ENCODE data around the gene CBFA2T2.

Gene CBFA2T2

GRCh38 chr20:33671573-33672288 is 181.8 kb downstream of the CBFA2T2 start:
- ChIA-PET CTCF (interaction anchor here (0.9 to 2.7 kb wide), 2 partner anchors 9 to 13 kb away, joined by 3 to 9 read pairs; no protein-coding TSS in a partner anchor), POLR2A (no interaction called here)
- TF ChIP-seq CTCF (IDR thresholded peaks at IDR 0.05; ENCODE audit: control extremely low read depth, extremely low read depth, low read depth, missing control alignments): no peak
- DNase-seq (ENCODE audit: extremely low spot score): no peak

GRCh38 chr20:33672426-33673113 is 182.7 kb downstream of the CBFA2T2 start:
- DNase-seq (ENCODE audit: extremely low spot score): no peak
- ChIA-PET POLR2A (no interaction called here), CTCF (interaction anchor here (2.7 kb wide), 1 partner anchor 9 kb away, joined by 9 read pairs; no protein-coding TSS in a partner anchor)
- TF ChIP-seq CTCF (IDR thresholded peaks at IDR 0.05; ENCODE audit: control extremely low read depth, extremely low read depth, low read depth, missing control alignments): no peak

DNA sequence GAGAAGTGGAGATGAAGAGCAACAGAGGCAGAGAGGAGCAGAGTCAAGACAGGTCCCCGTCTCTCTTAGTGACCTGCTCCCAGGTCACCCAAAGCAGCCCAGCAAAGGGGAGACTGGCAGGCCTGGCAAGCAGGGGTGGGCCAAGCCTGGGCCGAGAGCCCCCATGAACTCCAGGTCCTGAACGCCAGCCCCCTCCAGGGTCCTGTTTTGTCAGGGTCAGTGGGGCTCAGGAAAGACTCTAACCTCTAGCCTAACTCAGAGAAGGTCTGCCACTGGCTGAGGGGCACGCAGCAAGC is 183.2 kb downstream of the CBFA2T2 start:
- ChIA-PET CTCF (no interaction called here), POLR2A (interaction anchor here (0.6 kb wide), 1 partner anchor 352 kb away, joined by 4 read pairs; no protein-coding TSS in a partner anchor)
- no peak for DNase-seq (ENCODE audit: extremely low spot score)
- no peak for TF ChIP-seq CTCF (IDR thresholded peaks at IDR 0.05; ENCODE audit: control extremely low read depth, extremely low read depth, low read depth, missing control alignments)

GRCh38 chr20:33673410-33674293 is 183.8 kb downstream of the CBFA2T2 start:
- no peak for TF ChIP-seq CTCF (IDR thresholded peaks at IDR 0.05; ENCODE audit: control extremely low read depth, extremely low read depth, low read depth, missing control alignments)
- ChIA-PET CTCF (no interaction called here), POLR2A (interaction anchor here (0.6 to 1.0 kb wide), 2 partner anchors 9 to 352 kb away, joined by 4 to 6 read pairs; no protein-coding TSS in a partner anchor)
- no peak for DNase-seq (ENCODE audit: extremely low spot score)

GRCh38 chr20:33674294-33675135 is 184.6 kb downstream of the CBFA2T2 start, which contains the start of gene NECAB3:
TSS of gene NECAB3 (minus strand) at chr20:33674428. CDS start at chr20:33674352, 76 bp downstream.
- ChIA-PET CTCF (interaction anchor here (1.3 kb wide), 1 partner anchor 11 kb away, joined by 3 read pairs; no protein-coding TSS in a partner anchor), POLR2A (interaction anchor here (1.0 kb wide), 1 partner anchor 10 kb away, joined by 6 read pairs; no protein-coding TSS in a partner anchor)
- peak; percentile 88 for DNase-seq (ENCODE audit: extremely low spot score)
- TF ChIP-seq CTCF (IDR thresholded peaks at IDR 0.05; ENCODE audit: control extremely low read depth, extremely low read depth, low read depth, missing control alignments): no peak

Data from GM10248 (cell line).